PC-9 (cell line): Measurements from ENCODE around the gene HHAT. TPM values are rescaled to one million over a fixed set of nuclear protein-coding genes. Genes with fewer than 3 reads are reported as not detected.

ENCODE experiments used
- BruUV-seq: library from RNA; stranded (reverse); fragments of 400-500 nt; replicated peaks from 2 replicates; lab custom pipeline; 2021; lab: Mats Ljungman, UMichigan
- CTCF ChIA-PET: fragments of 300-600 bp; sonication (Branson Sonifier 250); formaldehyde crosslinking; loops from one replicate; lab custom pipeline; 2022; ENCODE audit warnings: antibody characterized with exemption; lab: Charles Lee
- POLR2A ChIA-PET: fragments of 300-600 bp; sonication (Branson Sonifier 250); formaldehyde crosslinking; loops from one replicate; lab custom pipeline; 2022; ENCODE audit warnings: antibody characterized with exemption; ENCODE audit not compliant: unreplicated experiment; lab: Charles Lee
- DNase-seq, 2 experiments: peaks; one replicate each; pipeline versions ENCODE4 v3.0.0 to v3.0.0-alpha.2; 2015 to 2022; ENCODE audit warnings: mixed read lengths in 1 of 2
- H2AFZ ChIP-seq: fragments of 200-600 bp; sonication (generic); 2 replicates; pipeline ENCODE4 v1.8.1; 2017; ENCODE audit warnings: antibody characterized with exemption
- H3F3A ChIP-seq: fragments of 200-600 bp; sonication (generic); 2 replicates; pipeline ENCODE4 v1.8.1; 2017; ENCODE audit warnings: antibody characterized with exemption, mild to moderate bottlenecking, low read depth; ENCODE audit not compliant: insufficient read depth
- H3K27ac ChIP-seq: fragments of 200-600 bp; sonication (generic); 2 replicates; pipeline ENCODE4 v1.6.1; 2016; ENCODE audit warnings: mixed run types
- H3K27me3 ChIP-seq: fragments of 200-600 bp; sonication (generic); 2 replicates; pipeline ENCODE4 v1.6.1; 2016; ENCODE audit warnings: low read depth, mixed run types; ENCODE audit not compliant: insufficient read depth
- H3K36me3 ChIP-seq: fragments of 200-600 bp; sonication (generic); 2 replicates; pipeline ENCODE4 v1.6.1; 2016; ENCODE audit warnings: low read depth, mixed run types
- H3K4me1 ChIP-seq: fragments of 200-600 bp; sonication (generic); replicated peaks from 2 replicates; pipeline ENCODE4 v1.6.1; 2016; ENCODE audit warnings: mixed run types; ENCODE audit not compliant: insufficient read depth
- H3K4me2 ChIP-seq: fragments of 200-600 bp; sonication (generic); 2 replicates; pipeline ENCODE4 v1.6.1; 2017; ENCODE audit warnings: mixed run types
- H3K4me3 ChIP-seq: fragments of 200-600 bp; sonication (generic); 2 replicates; pipeline ENCODE4 v1.6.1; 2016; ENCODE audit warnings: mixed run types
- H3K79me2 ChIP-seq: fragments of 200-600 bp; sonication (generic); 2 replicates; pipeline ENCODE4 v1.6.1; 2017; ENCODE audit warnings: low read depth, mixed run types
- H3K9me2 ChIP-seq: fragments of 200-600 bp; sonication (generic); 2 replicates; pipeline ENCODE4 v1.8.1; 2017; ENCODE audit warnings: mild to moderate bottlenecking; ENCODE audit not compliant: insufficient read depth
- H3K9me3 ChIP-seq: fragments of 200-600 bp; sonication (generic); 2 replicates; pipeline ENCODE4 v1.8.1; 2016; ENCODE audit warnings: low read depth; ENCODE audit not compliant: insufficient read depth
- H4K20me1 ChIP-seq: fragments of 200-600 bp; sonication (generic); 2 replicates; pipeline ENCODE4 v1.8.1; 2017; ENCODE audit not compliant: insufficient read depth
- EZH2 ChIP-seq: fragments of 200-600 bp; sonication (generic); IDR thresholded peaks from 2 replicates; pipeline ENCODE4 v1.8.0; 2017; ENCODE audit warnings: antibody characterized with exemption, low read depth
- intact Hi-C: fragments of 100-400 bp; cut with micrococcal nuclease; formaldehyde crosslinking; loops from one replicate; pipeline ENCODE4 v1.10.0; 2022; ENCODE audit not compliant: unreplicated experiment
- total RNA-seq: library from RNA; stranded (reverse); gene quantifications from 2 replicates; pipeline ENCODE4 v1.2.3, GENCODE V29; 2021
- TF ChIP-seq, protein P1 (sequence below): fragments of 200-600 bp; sonication (generic); conservative IDR thresholded peaks from 2 replicates; pipeline ENCODE4 v1.6.1; 2017; ENCODE audit warnings: mixed run types, antibody characterized with exemption, mild to moderate bottlenecking, moderate library complexity

Gene HHAT
- total RNA-seq, 1 experiment from 2014 or later = 5.3 TPM

DNA sequence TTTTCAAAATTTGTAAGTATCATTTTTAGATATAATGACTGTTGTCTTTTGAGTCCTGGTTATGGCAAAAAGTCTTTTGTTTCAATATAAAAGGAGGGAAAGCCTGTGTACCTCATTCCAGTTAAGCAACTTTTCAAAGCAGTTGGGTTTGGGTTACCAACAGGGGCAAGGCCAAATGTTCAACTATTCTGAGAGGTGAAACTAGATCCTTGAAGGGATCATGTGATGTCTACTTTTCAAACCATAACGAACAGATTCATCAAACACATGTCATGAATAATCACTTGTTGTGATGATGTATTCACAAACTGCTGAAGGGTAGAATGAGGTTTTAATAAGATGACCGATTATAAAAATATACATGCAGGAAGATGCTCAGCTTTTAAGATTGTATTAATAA is 171.3 kb downstream of the HHAT start:
- ChIA-PET POLR2A (no interaction called here), CTCF (no interaction called here)
- no peaks in the 10 kb centered on the region for H3K9me2 ChIP-seq
- no TSS peak for BruUV-seq
- H3K36me3 ChIP-seq = no peaks in the 10 kb centered on the region
- no peaks in the 10 kb centered on the region for H3K9me3 ChIP-seq
- no peak for TF ChIP-seq EZH2
- TF ChIP-seq, protein P1, sequence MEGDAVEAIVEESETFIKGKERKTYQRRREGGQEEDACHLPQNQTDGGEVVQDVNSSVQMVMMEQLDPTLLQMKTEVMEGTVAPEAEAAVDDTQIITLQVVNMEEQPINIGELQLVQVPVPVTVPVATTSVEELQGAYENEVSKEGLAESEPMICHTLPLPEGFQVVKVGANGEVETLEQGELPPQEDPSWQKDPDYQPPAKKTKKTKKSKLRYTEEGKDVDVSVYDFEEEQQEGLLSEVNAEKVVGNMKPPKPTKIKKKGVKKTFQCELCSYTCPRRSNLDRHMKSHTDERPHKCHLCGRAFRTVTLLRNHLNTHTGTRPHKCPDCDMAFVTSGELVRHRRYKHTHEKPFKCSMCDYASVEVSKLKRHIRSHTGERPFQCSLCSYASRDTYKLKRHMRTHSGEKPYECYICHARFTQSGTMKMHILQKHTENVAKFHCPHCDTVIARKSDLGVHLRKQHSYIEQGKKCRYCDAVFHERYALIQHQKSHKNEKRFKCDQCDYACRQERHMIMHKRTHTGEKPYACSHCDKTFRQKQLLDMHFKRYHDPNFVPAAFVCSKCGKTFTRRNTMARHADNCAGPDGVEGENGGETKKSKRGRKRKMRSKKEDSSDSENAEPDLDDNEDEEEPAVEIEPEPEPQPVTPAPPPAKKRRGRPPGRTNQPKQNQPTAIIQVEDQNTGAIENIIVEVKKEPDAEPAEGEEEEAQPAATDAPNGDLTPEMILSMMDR = no peak
- no peak overlapping the region for H3K27ac ChIP-seq
- H3K27me3 ChIP-seq = no peaks in the 10 kb centered on the region
- no peaks in the 10 kb centered on the region for H3K79me2 ChIP-seq
- H3K4me2 ChIP-seq = no peak overlapping the region
- intact Hi-C loops = no loop called here
- H3F3A ChIP-seq = no peaks in the 10 kb centered on the region
- H3K4me1 ChIP-seq = no peaks in the 10 kb centered on the region
- H4K20me1 ChIP-seq = no peaks in the 10 kb centered on the region
- H2AFZ ChIP-seq = no peak overlapping the region
- DNase-seq = no peak
- no peak overlapping the region for H3K4me3 ChIP-seq

DNA sequence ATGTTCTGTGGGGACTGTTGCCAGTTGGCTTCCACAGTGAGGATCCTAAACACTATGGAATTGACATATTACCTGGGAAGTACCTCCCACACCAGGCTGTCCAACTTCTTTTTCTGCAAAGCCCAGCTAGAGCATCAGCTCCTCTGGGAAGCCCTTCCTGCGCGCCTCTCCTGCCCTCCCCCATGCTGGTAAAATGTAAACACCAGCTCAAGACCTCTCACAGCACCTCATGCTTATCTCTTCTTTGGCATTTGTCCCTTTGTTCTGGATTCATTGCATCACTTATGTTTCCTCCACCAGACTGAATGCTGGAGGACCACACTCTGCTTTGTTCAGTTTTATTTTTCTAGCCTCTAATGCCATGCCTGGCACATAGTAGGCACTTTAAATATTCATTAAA is 172.1 kb downstream of the HHAT start:
- no peaks in the 10 kb centered on the region for H3F3A ChIP-seq
- TF ChIP-seq EZH2 = no peak
- TF ChIP-seq, protein P1 = no peak
- H3K36me3 ChIP-seq = no peaks in the 10 kb centered on the region
- no peak for DNase-seq
- H3K9me3 ChIP-seq = no peaks in the 10 kb centered on the region
- BruUV-seq = no TSS peak
- POLR2A ChIA-PET = no interaction called here
- no peaks in the 10 kb centered on the region for H3K4me1 ChIP-seq
- H3K4me2 ChIP-seq = no peak overlapping the region
- H3K27me3 ChIP-seq = no peaks in the 10 kb centered on the region
- intact Hi-C loops = no loop called here
- H3K4me3 ChIP-seq = no peak overlapping the region
- H3K27ac ChIP-seq = no peak overlapping the region
- no peaks in the 10 kb centered on the region for H3K79me2 ChIP-seq
- H3K9me2 ChIP-seq = no peaks in the 10 kb centered on the region
- H4K20me1 ChIP-seq = no peaks in the 10 kb centered on the region
- no peak overlapping the region for H2AFZ ChIP-seq
- CTCF ChIA-PET = no interaction called here

DNA sequence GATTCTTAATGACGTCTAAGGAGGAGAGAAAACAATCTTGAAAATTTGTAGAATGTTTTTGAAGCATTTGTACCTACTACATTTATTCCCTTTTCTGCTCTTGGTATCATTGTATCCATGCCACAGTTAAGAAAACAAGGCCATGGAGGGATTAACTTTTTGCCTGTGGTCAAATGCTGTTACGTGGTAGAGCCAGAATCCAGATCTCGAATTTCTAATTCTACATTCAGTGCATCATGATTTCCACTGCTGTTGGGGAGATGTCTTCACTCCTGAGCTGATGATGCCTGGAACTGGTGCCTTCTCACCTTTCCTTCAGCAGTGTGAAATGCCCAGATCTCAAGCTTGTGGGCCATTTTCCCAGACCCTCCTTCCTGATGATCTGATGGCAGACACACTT is 175.6 kb downstream of the HHAT start:
- H3K4me2 ChIP-seq = no peak overlapping the region
- H3K27ac ChIP-seq = no peak overlapping the region
- H3F3A ChIP-seq = no peaks in the 10 kb centered on the region
- intact Hi-C loops = no loop called here
- no peaks in the 10 kb centered on the region for H3K9me3 ChIP-seq
- CTCF ChIA-PET = no interaction called here
- H2AFZ ChIP-seq = no peak overlapping the region
- TF ChIP-seq EZH2 = no peak
- TF ChIP-seq, protein P1 = no peak
- POLR2A ChIA-PET = no interaction called here
- H3K36me3 ChIP-seq = no peaks in the 10 kb centered on the region
- H4K20me1 ChIP-seq = no peaks in the 10 kb centered on the region
- DNase-seq = no peak
- H3K4me1 ChIP-seq = no peaks in the 10 kb centered on the region
- H3K79me2 ChIP-seq = no peaks in the 10 kb centered on the region
- no TSS peak for BruUV-seq
- H3K9me2 ChIP-seq = no peaks in the 10 kb centered on the region
- no peaks in the 10 kb centered on the region for H3K27me3 ChIP-seq
- no peak overlapping the region for H3K4me3 ChIP-seq
